Jurkat, Clone E6-1 (cell line): ENCODE measurements around the gene SECISBP2.
"Not testable (repeated sequence)": the region's sequence is repeated elsewhere in the genome, so short reads cannot be mapped to it uniquely, and the experiment has no call there.

Source experiments
- DNase-seq: peaks from one replicate; pipeline ENCODE4 v3.0.0-alpha.2; 2011; ENCODE audit warnings: low read depth, low spot score
- H3K4me3 ChIP-seq: 2 replicates; pipeline ENCODE4 v1.5.1; 2011; ENCODE audit warnings: mild to moderate bottlenecking, low read length, control low read depth, moderate library complexity

SECISBP2 gene

DNA sequence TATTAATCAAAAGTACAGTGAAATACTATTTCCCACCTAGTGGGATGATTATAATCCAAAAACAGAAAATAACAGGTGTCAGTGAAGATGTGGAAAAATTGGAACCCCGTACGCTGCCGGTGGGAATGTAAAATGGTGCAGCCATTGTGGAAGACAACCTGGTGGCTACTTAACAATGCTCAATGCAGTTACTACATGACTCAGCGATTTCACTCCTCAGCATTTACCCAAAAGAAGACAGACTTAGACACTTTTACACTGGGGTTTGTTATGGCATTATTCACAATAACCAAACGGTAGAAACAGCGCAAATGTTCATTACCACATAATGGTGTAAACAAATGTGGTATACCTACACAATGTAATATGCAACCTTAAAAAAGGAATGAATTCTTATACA, 23.9 kb downstream of the SECISBP2 start:
- H3K4me3 ChIP-seq: no peak overlapping the region
- DNase-seq: no peak

DNA sequence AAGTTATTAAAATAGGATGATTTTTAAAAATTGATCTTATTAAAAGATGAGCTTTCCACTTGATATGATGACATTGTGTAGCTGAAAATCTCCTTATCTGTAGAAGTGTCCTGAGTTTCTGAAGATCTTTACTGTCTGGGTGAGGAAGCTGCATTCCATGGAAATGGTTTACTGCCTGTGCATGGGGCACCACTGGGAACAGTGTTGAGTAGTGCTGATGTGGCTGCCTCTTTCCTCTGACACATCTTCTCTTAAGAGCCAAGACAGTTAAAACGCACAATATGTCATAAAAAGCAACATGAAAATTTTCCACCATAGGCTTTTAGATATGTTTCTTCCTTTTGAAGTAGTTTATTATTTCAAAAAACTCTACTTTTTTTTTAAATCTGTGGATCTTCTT, 24.6 kb downstream of the SECISBP2 start:
- no peak for DNase-seq
- no peak overlapping the region for H3K4me3 ChIP-seq

DNA sequence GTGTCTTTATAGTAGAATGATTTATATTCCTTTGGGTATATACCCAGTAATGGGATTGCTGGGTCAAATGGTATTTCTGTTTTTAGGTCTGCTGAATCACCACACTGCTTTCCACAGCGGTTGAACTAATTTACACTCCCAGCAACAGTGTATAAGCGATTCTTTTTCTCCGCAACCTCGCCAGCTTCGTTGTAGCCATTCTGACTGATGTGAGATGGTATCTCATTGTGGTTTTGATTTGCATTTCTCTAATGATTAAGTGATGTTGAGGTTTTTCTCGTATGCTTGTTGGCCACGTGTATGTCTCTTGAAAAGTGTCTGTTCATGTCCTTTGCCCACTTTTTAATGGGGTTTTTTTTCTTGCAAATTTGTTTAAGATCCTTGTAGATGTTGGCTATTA, 25.5 kb downstream of the SECISBP2 start:
- DNase-seq, H3K4me3 ChIP-seq: not testable (repeated sequence)

DNA sequence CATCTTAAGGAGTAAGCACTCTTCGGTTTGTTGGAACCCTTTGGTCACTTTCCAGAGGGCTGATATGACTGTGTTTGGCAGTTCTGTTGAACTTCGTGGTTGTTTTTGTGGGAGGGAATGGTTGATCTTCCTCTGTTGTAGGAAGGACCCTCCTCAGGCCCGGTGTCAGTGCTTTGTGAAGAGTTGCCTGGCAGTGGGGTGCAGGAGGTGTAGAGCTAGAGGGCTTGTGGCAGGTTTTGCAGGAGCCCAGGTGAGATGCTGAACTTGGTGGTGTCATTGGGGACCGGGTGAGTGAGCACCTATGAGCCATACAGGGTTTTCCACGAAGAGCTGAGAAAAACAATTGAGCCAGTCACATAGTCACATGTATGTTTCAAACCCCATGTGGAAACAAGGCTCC, 27.2 kb downstream of the SECISBP2 start:
- H3K4me3 ChIP-seq: no peak overlapping the region
- no peak for DNase-seq

DNA sequence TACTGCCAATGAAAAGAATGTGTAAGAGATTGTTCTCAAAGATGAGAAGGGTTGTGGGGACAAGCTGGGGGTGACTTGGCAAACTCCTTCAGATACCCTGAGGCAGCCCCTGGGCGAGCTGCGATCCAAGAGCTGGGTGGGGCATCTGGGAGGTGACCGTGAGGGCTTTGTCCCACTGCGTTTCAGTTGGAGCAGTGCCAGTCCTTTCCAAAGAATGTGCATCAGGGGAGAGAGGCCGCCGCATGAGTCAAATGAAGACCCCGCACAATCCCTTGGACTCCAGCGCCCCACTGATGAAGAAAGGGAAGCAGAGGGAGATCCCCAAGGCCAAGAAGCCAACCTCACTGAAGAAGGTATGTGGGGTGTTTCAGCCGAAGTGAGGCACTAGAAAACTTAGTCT, 28.4 kb downstream of the SECISBP2 start:
- DNase-seq: no peak
- no peak overlapping the region for H3K4me3 ChIP-seq

DNA sequence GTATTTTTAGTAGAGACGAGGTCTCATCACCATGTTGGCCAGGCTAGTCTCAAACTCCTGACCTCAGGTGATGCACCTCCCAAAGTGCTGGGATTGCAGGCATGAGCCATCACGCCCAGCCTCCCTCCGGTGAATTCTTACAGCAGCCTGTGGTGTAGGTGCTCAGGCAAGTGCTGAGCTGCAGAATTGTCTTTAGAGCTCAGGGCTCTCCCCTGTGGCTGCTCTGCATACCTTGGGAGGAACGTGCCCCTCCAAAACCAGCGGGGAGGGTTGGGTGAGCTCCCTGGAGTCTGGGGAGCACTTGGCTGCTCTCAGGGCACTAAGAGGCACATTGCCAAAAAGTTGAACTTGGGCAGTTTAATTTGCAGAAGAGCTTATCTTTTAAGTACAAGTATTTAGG, 29.4 kb downstream of the SECISBP2 start:
- no peak for DNase-seq
- no peak overlapping the region for H3K4me3 ChIP-seq

DNA sequence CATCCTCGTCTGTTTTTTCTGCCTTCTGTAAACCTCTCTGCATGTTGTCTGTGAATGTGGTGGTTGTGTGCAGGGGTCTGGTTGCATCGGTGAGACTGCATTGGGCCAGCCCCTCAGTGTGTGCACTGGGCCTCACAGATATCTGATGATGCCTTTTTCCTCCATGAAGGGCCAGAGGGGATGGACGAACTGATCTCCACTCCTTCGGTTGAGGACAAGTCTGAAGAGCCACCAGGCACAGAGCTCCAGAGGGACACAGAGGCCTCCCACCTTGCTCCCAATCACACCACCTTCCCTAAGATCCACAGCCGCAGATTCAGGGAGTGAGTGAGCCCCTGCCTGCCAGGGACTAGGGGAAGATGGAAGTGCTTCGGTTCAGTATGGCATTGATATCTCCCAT, 31.3 kb downstream of the SECISBP2 start:
- no peak overlapping the region for H3K4me3 ChIP-seq
- DNase-seq: no peak

DNA sequence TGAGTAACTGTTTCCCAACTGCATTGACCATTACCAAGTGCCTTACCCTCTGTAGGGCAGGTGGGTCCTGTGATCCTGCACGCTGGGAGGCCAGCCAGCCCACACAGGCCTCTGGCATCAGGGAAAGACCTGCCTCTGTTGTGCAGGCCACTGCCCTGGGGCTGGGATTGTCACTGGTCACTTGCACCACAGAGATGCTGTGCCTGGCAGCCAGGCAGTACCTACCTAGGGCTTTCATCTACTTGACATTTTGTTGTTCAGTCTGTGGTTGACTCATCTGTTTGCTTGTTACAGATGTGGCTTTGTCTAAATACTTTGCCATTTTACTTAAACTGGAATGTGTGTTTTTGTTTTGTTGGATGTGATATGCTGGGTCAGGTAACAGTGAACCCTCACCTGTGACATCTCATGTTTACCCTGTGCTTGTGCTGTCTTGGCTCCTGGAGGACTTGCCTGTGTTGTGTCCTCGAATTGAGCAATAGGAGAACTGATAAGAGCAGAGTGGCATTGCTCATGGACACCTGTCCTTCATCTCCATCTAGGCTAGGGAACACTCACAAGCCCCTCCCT, 32.8 kb downstream of the SECISBP2 start:
- no peak for DNase-seq
- H3K4me3 ChIP-seq: no peak overlapping the region

DNA sequence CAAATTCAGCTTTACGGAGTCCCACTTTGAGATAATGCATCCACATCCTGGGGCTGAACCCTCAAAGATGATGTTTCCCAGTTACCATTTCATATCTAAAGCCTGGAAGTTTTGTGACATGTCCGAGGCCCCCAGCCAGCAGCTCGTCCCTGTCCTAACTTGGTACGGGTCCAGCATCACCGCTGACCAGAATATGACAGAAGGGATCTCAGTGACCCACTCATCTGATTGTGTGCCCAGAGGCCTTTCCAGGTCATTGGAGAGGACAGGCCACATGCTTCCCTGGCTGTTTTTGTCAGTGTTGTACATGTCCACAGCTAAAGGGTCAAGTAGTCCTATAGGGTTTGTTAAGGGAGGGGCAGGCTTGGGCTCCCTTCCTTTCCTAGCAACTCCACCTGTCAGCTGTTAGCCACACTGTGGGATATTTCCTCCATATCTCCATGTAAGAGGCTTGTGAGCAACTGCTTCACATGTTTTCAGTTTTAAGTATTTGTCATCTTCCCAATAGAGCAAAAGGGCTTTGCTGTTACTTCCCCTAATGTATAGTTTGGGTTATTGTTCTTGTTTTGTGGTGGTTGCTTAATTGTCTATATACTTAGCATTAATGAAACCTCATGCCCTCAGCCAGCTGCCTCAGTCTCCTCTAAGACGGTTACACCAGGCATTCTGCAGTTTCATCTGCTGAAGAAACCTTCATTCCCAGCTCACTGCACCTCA, 33.4 kb downstream of the SECISBP2 start:
- H3K4me3 ChIP-seq: no peak overlapping the region
- DNase-seq: no peak

DNA sequence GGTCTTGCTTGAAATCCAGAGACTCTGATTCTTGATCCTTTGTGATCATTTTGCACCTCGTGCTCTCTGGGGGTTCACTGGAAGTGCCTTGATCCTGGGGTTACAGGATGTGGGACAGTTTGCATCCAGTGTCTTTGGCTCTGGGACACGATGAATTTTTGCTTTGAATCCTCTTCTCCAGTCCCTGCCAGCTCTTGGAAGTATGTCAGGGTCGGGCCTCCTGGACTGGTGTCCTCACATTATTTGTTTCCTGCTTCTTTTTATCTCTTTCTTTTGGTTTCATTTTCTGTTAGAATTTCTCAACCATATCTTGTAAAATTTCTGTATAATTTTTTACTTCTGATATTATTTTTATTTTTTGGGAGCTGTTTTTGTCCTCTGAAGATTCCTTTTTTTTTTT, 34.2 kb downstream of the SECISBP2 start:
- no peak for DNase-seq
- H3K4me3 ChIP-seq: no peak overlapping the region

DNA sequence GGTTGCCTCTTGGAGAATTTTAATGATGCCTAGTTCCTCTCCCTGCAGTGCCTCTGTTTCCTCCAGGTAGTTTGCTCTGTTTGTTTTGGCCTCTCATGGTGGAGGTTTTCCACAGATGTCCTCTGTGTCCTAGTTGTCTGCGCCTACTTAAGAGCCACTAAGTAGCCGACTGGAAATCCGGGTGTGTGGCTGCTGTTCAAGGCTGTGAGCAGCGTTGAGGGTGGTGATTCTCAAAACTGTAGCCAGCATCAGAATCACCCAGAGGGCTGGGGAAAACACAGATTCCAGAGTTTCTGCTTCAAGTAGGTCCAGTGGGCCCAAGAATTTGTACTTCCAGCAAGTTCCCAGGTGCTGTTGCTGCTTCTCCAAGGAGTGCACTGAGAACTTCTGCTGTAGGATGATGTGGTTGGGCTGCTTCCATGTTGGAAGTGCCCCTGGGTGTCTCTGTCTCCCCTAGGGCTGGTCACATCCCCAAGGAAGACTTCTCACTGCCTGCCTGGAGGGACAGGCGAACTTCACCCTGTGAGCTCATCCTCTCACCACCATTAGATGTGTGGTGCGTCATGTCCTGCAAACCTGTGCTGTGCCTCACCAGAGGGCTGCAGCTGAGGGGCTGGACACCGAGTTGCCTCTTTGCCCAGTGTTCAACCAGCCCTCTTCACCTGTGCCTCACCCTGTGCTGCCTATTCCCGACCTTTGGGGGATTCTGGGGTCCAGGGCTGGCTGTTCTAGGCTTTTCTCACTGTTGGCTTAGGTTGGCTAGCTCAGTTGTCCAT, 34.8 kb downstream of the SECISBP2 start:
- no peak for DNase-seq

DNA sequence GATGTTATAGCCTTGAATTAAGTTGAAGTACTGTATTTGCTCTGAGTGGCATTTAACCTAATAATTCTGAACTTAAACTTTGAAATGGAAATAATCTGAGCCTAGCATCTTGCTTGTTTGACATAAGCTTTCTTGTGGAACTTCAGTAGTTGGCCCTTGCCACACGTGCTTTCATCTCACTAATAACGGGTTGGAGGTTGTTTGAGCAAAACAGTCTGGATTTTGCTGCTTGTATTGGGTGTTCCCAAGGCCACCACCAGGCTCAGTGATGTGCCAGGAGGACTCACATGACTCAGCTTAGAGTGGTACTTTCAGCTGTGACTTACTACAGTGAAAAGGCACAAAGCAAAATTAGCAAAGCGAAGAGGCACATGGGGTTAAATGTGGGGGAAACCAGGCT, 35.7 kb downstream of the SECISBP2 start:
- no peak overlapping the region for H3K4me3 ChIP-seq
- no peak for DNase-seq

More for the DNA sequence above, 34.8 kb downstream of the SECISBP2 start:
- H3K4me3 ChIP-seq: no peak overlapping the region

DNA sequence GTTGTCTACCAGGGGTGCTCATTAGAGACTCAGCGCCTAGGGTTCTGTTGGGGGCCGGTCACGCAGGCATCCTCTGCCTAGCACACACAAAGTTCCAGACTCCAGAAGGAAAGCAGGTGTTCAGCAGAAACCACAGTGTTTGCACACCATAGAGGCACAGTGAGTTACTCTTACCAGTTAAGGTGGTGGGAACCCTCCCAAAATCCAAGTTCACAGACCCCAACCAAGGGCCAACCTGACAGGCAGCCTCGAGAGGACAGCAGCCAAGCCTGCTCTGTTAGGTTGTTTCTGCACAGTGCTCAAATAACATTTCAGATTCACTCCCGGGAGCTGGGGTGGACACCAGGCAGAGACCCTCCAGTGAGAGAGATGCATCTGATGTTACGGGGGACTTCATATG, 36.2 kb downstream of the SECISBP2 start:
- no peak for DNase-seq
- no peak overlapping the region for H3K4me3 ChIP-seq

DNA sequence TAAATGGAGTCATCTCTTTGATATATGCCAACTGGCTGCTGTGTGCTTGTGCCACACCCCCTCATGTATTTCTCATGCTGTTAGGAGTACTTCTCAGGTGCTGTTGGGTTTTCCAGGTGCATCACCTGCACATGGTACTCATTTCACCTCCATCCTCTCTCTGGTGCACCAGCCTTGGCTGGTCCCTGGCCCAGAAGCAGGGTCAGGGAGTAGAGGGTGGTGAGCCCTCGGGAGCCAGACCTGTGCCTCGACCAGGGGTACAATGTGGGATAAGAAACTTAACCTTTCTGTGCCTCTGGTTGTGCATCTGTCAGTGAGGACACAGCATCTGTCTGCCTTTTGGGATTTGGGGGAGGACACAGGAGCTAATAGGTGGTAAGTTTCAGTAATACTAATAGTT, 38.5 kb downstream of the SECISBP2 start:
- H3K4me3 ChIP-seq: no peak overlapping the region
- DNase-seq: no peak

DNA sequence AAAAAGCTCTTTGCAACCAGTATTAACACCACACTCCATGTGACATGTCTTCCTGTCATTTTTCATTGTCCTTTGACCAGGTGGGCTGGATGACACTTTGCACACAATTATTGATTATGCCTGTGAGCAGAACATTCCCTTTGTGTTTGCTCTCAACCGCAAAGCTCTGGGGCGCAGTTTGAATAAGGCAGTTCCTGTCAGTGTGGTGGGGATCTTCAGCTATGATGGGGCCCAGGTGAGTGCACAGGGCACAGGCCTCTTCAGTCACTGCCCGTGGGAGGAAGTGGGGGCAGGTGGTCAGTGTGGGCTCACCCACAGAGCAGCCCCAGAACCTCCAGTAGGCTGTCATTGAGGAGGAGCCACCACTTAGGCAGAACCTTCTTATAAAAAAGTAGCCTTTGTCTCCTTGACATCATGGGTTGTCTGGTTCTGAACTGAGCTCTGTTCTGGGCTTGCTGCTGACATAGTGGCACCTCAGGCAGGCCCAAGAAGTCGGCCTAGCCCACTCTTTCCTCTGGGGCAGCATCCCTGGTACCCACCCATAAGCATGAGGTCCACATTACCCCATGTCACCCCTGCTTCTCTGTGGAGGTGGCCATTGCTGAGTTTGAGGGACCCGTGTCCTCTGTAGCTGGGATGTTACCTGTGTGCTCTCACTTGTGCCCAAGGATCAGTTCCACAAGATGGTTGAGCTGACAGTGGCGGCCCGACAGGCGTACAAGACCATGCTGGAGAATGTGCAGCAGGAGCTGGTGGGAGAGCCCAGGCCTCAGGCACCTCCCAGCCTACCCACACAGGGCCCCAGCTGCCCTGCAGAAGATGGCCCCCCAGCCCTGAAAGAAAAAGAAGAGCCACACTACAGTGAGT, 39.3 kb downstream of the SECISBP2 start:
- no peak overlapping the region for H3K4me3 ChIP-seq
- DNase-seq: no peak

DNA sequence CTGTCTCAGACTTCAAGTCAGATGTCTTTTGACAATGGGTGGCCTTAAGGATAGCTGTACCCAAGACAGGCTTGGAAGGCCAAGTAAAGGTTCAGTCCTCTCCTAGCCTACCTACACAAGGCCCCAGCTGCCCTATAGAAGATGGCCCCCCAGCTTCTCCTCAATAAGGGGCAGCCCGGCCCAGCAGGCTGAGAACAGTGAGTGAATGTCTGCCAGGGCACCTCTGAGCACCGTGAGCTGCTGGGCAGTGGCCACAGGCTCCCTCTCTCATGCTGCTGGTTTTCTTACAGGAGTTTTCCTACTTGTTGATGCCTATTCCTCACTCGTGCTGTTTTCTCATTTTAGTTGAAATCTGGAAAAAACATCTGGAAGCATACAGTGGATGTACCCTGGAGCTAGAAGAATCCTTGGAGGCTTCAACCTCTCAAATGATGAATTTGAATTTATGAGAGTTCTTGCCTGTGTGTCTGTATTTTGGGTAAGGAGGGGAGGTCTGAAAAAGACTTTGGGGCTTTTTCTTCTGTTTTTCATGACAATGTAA, 40.1 kb downstream of the SECISBP2 start:
- DNase-seq: no peak
- H3K4me3 ChIP-seq: no peak overlapping the region

DNA sequence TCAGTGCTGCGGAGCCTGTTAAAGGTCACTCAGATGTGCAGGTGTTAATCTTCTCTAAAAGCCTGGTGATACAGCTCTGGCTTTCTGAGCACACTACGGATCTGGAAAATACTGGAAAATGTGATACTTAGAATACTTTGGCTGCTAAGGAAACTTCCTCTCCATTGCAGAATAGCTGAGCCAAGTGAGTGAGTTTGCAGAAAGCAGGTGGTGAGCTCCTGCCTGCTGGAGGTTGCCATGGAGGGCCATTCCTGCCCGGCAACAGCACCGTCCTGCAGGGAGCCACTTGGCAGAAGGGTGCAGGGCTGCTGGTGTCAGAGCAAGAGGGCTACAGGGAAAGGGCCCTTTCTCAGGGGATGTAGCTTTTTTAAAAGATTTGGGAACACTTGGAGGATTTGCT, 40.7 kb downstream of the SECISBP2 start:
- no peak overlapping the region for H3K4me3 ChIP-seq
- DNase-seq: no peak

DNA sequence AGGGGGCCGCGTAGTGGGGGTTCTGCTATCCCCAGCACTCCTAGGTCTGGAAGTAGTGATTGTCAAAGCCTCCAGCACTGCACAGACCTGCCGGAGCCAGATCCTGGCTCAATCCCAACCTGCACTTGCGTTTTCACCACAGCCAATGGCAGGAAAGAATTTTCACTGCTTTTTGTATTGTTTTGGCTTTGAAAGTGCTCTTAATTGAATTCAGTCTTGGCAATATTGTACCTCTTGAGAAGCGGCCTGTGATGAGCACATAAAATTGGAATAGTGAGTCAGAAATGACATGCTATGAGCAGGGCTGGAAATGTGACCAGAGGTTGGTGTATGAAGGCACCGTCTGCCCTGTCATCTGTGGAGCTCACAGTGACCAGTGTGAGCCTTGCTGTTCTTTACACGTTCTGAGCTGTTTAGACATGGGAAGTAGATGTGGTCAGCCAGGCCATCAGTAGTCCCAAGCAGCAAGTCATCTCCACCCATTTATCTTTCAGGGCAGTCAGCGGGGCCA, 41.5 kb downstream of the SECISBP2 start:
- DNase-seq: no peak
- H3K4me3 ChIP-seq: no peak overlapping the region

DNA sequence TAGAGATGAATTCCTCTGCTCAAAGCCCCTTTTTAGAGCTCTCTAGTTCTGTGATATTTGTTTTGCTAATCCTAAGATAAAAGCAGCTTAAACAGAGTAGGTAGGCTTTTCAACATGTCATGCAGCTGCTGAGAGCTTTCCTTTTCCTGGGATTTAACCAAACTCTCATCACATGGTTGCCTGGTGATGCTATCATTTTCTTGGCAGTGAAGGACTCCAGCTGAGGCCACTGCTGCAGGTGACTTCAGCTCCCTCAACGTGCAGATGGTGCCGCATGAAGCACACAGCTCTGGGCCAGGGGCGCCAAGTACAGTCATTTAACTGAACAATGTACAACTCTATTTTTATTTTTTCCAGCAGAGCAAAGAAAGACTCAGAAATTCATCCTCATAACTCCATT, 42.2 kb downstream of the SECISBP2 start:
- H3K4me3 ChIP-seq: no peak overlapping the region
- DNase-seq: no peak
